Panc1 (cell line): ENCODE results near the gene PLCG2. TPM values are rescaled to one million over a fixed set of nuclear protein-coding genes. Genes with fewer than 3 reads are reported as not detected.
A peak's percentile ranks its signal among the peaks of the same experiment; 100 is the strongest.
"Not testable (repeated sequence)": the region's sequence is repeated elsewhere in the genome, so short reads cannot be mapped to it uniquely, and the experiment has no call there.

Experiments used
- ATAC-seq: fragments of 200-7000 bp; cut with Tn5 transposase; 2 replicates; pipeline ENCODE4 v1.9.1; 2020; ENCODE audit warnings: mild to moderate bottlenecking, moderate library complexity
- BruUV-seq: library from RNA; stranded (reverse); fragments of 400-500 nt; replicated peaks from 2 replicates; lab custom pipeline; 2021; lab: Mats Ljungman, UMichigan
- CTCF ChIA-PET: fragments of 300-600 bp; sonication (Branson Sonifier 250); formaldehyde crosslinking; loops from one replicate; lab custom pipeline; 2022; ENCODE audit warnings: antibody characterized with exemption; lab: Charles Lee
- POLR2A ChIA-PET: fragments of 300-600 bp; sonication (Branson Sonifier 250); formaldehyde crosslinking; loops from one replicate; lab custom pipeline; 2022; ENCODE audit warnings: antibody characterized with exemption; lab: Charles Lee
- DNase-seq: peaks from one replicate; pipeline ENCODE4 v3.0.0-alpha.2; 2010; ENCODE audit warnings: low read depth, low spot score
- H3K27ac ChIP-seq: 2 replicates; pipeline ENCODE4 v1.5.1; 2011; ENCODE audit warnings: mild to moderate bottlenecking, low read length, inconsistent platforms
- H3K27me3 ChIP-seq: fragments of 200-500 bp; sonication (Bioruptor generic); 2 replicates; pipeline ENCODE4 v1.6.0; 2014; ENCODE audit warnings: low read length, inconsistent platforms; ENCODE audit not compliant: control insufficient read depth, insufficient read depth
- H3K36me3 ChIP-seq: fragments of 200-500 bp; sonication (Bioruptor generic); 2 replicates; pipeline ENCODE4 v1.5.1; 2014; ENCODE audit warnings: inconsistent platforms, mild to moderate bottlenecking, low read length, moderate library complexity; ENCODE audit not compliant: control insufficient read depth, insufficient read depth
- H3K4me1 ChIP-seq: 2 replicates; pipeline ENCODE4 v1.5.1; 2011; ENCODE audit warnings: inconsistent platforms, mild to moderate bottlenecking, low read length, moderate library complexity; ENCODE audit not compliant: control insufficient read depth, insufficient read depth
- H3K4me3 ChIP-seq, 2 experiments: 2 replicates each; pipeline ENCODE4 v1.5.1; 2011 to 2012; ENCODE audit warnings: low read depth in 2 of 2, low read length in 2 of 2, mild to moderate bottlenecking in 2 of 2, inconsistent platforms in 1 of 2, moderate library complexity in 1 of 2
- H3K9me3 ChIP-seq: fragments of 200-500 bp; sonication (Bioruptor generic); 2 replicates; pipeline ENCODE4 v1.5.1; 2014; ENCODE audit warnings: low read depth, mild to moderate bottlenecking, inconsistent platforms, low read length, moderate library complexity; ENCODE audit not compliant: control insufficient read depth, insufficient read depth
- POLR2AphosphoS5 ChIP-seq: IDR thresholded peaks from 2 replicates; pipeline ENCODE4 v1.6.1; 2012; ENCODE audit warnings: mild to moderate bottlenecking, low read depth, low read length, moderate library complexity
- SIN3A ChIP-seq: IDR thresholded peaks from 2 replicates; pipeline ENCODE4 v1.6.1; 2012; ENCODE audit warnings: low read depth, mild to moderate bottlenecking, low read length, moderate library complexity, borderline replicate concordance; ENCODE audit not compliant: insufficient read depth
- TCF7L2 ChIP-seq: IDR thresholded peaks from 2 replicates; pipeline ENCODE4 v1.6.1; 2011; ENCODE audit warnings: mild to moderate bottlenecking, low read depth, low read length, inconsistent platforms
- in situ Hi-C: cut with HindIII; loops from 2 replicates; pipeline ENCODE4 v1.10.0; 2016; ENCODE audit warnings: low sequenced_read_pairs, low pct_unique_long_range_greater_than_20kb
- intact Hi-C: fragments of 100-400 bp; cut with micrococcal nuclease; formaldehyde crosslinking; loops from one replicate; pipeline ENCODE4 v1.10.0; 2022; ENCODE audit not compliant: unreplicated experiment
- total RNA-seq: library from RNA; stranded (reverse); gene quantifications from one replicate; pipeline ENCODE4 v1.2.1, GENCODE V29; 2021; ENCODE audit not compliant: unreplicated experiment
- TF ChIP-seq, protein P1 (sequence below): fragments of 450-650 bp; IDR thresholded peaks from 2 replicates; pipeline ENCODE4 v1.5.1; 2017; ENCODE audit warnings: mild to moderate bottlenecking
- TF ChIP-seq, protein P2 (sequence below), 2 experiments: IDR thresholded peaks; 2 replicates each; pipeline ENCODE4 v1.6.1; 2011 to 2012; ENCODE audit warnings: low read depth in 2 of 2, control low read depth in 1 of 2, low read length in 1 of 2, mild to moderate bottlenecking in 1 of 2, moderate library complexity in 1 of 2; ENCODE audit not compliant: insufficient read depth in 1 of 2

The PLCG2 gene
- total RNA-seq, 1 experiment from 2014 or later, result 10.8 TPM

DNA sequence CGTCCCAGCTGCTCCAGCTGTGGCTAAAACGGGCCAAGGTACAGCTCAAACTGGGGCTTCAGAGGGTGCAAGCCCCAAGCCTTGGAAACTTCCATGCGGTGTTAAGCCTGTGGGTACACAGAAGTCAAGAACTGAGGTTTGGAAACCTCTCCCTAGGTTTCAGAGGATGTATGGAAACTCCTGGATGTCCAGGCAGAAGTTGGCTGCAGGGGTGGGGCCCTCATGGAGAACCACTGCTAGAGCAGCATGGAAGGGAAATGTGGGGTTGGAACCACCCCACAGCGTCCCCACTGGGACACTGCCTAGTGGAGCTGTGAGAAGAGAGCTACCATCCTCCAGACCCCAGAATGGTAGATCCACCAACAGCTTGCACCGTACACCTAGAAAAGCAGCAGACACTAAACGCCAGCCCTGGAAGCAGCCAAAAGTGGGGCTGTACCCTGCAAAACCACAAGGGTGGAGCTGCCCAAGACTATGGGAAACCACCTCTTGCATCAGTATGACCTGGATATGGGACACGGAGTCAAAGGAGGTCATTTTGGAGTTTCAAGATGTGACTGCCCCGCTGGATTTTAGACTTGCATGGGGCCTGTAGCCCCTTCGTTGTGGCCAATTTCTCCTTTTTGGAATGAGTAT is 230.0 kb downstream of the PLCG2 start:
- Histone ChIP-seq H3K4me1 (no peaks in the 10 kb centered on the region), H3K27me3 (no peaks in the 10 kb centered on the region; the same call in none of the 2 replicates), H3K4me3 (no peak overlapping the region), H3K36me3 (peaks cover 4% of the 10 kb centered on the region; the same call in 1 of the 2 replicates), H3K9me3 (no peaks in the 10 kb centered on the region), H3K27ac (no peak overlapping the region)
- no peak for ATAC-seq
- in situ Hi-C loops (no loop called here), intact Hi-C loops (no loop called here)
- no TSS peak for BruUV-seq
- no peak for DNase-seq
- TF ChIP-seq, protein P1, sequence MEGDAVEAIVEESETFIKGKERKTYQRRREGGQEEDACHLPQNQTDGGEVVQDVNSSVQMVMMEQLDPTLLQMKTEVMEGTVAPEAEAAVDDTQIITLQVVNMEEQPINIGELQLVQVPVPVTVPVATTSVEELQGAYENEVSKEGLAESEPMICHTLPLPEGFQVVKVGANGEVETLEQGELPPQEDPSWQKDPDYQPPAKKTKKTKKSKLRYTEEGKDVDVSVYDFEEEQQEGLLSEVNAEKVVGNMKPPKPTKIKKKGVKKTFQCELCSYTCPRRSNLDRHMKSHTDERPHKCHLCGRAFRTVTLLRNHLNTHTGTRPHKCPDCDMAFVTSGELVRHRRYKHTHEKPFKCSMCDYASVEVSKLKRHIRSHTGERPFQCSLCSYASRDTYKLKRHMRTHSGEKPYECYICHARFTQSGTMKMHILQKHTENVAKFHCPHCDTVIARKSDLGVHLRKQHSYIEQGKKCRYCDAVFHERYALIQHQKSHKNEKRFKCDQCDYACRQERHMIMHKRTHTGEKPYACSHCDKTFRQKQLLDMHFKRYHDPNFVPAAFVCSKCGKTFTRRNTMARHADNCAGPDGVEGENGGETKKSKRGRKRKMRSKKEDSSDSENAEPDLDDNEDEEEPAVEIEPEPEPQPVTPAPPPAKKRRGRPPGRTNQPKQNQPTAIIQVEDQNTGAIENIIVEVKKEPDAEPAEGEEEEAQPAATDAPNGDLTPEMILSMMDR, result no peak
- TF ChIP-seq SIN3A (no peak), TCF7L2 (no peak), POLR2AphosphoS5 (no peak)
- TF ChIP-seq, protein P2, sequence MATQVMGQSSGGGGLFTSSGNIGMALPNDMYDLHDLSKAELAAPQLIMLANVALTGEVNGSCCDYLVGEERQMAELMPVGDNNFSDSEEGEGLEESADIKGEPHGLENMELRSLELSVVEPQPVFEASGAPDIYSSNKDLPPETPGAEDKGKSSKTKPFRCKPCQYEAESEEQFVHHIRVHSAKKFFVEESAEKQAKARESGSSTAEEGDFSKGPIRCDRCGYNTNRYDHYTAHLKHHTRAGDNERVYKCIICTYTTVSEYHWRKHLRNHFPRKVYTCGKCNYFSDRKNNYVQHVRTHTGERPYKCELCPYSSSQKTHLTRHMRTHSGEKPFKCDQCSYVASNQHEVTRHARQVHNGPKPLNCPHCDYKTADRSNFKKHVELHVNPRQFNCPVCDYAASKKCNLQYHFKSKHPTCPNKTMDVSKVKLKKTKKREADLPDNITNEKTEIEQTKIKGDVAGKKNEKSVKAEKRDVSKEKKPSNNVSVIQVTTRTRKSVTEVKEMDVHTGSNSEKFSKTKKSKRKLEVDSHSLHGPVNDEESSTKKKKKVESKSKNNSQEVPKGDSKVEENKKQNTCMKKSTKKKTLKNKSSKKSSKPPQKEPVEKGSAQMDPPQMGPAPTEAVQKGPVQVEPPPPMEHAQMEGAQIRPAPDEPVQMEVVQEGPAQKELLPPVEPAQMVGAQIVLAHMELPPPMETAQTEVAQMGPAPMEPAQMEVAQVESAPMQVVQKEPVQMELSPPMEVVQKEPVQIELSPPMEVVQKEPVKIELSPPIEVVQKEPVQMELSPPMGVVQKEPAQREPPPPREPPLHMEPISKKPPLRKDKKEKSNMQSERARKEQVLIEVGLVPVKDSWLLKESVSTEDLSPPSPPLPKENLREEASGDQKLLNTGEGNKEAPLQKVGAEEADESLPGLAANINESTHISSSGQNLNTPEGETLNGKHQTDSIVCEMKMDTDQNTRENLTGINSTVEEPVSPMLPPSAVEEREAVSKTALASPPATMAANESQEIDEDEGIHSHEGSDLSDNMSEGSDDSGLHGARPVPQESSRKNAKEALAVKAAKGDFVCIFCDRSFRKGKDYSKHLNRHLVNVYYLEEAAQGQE (IDR thresholded peaks at IDR 0.05; ENCODE audit: insufficient read depth in 1 of 2, low read depth in 2 of 2, low read length in 1 of 2), result no peak
- ChIA-PET CTCF (no interaction called here), POLR2A (no interaction called here)

DNA sequence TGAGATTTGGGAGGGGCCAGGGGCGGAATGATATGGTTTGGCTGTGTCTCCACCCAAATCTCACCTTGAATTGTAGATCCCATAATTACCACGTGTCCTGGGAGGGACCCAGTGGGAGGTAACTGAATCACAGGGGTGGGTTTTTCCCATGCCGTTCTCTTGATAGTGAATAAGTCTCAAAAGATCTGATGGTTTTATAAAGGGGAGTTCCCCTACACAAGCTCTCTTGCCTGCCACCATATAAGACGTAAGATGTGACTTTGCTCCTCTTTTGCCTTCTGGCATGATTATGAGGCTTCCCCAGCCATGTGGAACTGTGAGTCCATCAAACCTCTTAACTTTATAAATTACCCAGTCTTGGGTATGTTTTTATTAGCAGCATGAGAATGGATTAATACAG is 230.7 kb downstream of the PLCG2 start:
- H3K4me1 ChIP-seq, intact Hi-C loops, ATAC-seq, in situ Hi-C loops, POLR2A ChIA-PET, H3K4me3 ChIP-seq, CTCF ChIA-PET, H3K27me3 ChIP-seq, H3K36me3 ChIP-seq, H3K27ac ChIP-seq, DNase-seq, BruUV-seq, H3K9me3 ChIP-seq: not testable (repeated sequence)

DNA sequence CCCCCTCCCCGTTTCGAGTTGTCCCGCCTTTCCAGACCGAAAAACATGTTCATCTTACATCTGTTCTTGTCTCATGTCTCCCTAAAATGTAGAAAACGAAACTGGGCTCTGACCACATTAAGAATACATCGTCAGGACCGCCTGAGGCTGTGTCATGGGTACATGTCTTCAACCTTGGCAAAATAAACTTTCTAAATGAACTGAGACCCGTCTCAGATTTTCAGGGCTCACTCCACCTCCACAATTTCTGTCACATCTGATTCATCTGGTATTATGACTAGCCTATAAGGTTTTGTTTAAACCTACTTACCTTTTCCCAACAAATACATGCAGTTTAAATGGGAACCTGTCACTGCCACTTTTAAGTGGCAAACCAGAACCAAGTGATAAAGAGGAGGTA is 231.6 kb downstream of the PLCG2 start:
- no TSS peak for BruUV-seq
- Histone ChIP-seq H3K4me1 (no peaks in the 10 kb centered on the region), H3K36me3 (peaks cover 4% of the 10 kb centered on the region; the same call in 1 of the 2 replicates), H3K27me3 (no peaks in the 10 kb centered on the region; the same call in none of the 2 replicates), H3K27ac (no peak overlapping the region), H3K9me3 (no peaks in the 10 kb centered on the region), H3K4me3 (peak overlapping the region; percentile 12 to 29)
- TF ChIP-seq TCF7L2, result no peak
- no peak for TF ChIP-seq POLR2AphosphoS5
- no peak for TF ChIP-seq SIN3A
- TF ChIP-seq, protein P2 (IDR thresholded peaks at IDR 0.05; ENCODE audit: insufficient read depth in 1 of 2, low read depth in 2 of 2, low read length in 1 of 2), result no peak
- TF ChIP-seq, protein P1, result no peak
- ChIA-PET CTCF (no interaction called here), POLR2A (no interaction called here)
- no peak for ATAC-seq
- DNase-seq, result no peak
- intact Hi-C loops, result no loop called here
- in situ Hi-C loops, result no loop called here
